ENCODE measurements around the gene PCBD1. TPM values are rescaled to one million over a fixed set of nuclear protein-coding genes. Genes with fewer than 3 reads are reported as not detected.

The PCBD1 gene
- total RNA-seq, 1 donor: 19.9 TPM

GRCh38 chr10:70935125-70935625 is 46.8 kb upstream of the PCBD1 start:
- no peaks in the 10 kb centered on the region for H3K4me1 ChIP-seq (ENCODE audit: insufficient read depth, low read length)
- no peak overlapping the region for H3K4me2 ChIP-seq (ENCODE audit: insufficient read depth, low read length)
- no peaks in the 10 kb centered on the region for H3K36me3 ChIP-seq (ENCODE audit: insufficient read depth, low read length)
- peak; percentile 9 for DNase-seq (ENCODE audit: insufficient read length, low spot score, missing footprints)
- H3K27me3 ChIP-seq (ENCODE audit: insufficient read depth, low read length): peaks cover 35% of the 10 kb centered on the region
- TF ChIP-seq CTCF (IDR thresholded peaks at IDR 0.05; ENCODE audit: extremely low read depth, low read depth, low read length): no peak
- no peak overlapping the region for H3K27ac ChIP-seq (ENCODE audit: low read depth, low read length)
- no peaks in the 10 kb centered on the region for H4K20me1 ChIP-seq (ENCODE audit: insufficient read depth, low read length)
- H2AFZ ChIP-seq (ENCODE audit: low read length): no peak overlapping the region
- no peaks in the 10 kb centered on the region for H3K79me2 ChIP-seq (ENCODE audit: insufficient read depth, low read length)
- no peaks in the 10 kb centered on the region for H3K9me3 ChIP-seq (ENCODE audit: low read depth, low read length)
- no peak overlapping the region for H3K4me3 ChIP-seq (ENCODE audit: insufficient read depth, low read length)

GRCh38 chr10:70934701-70935100 is 46.3 kb upstream of the PCBD1 start:
- no peaks in the 10 kb centered on the region for H4K20me1 ChIP-seq (ENCODE audit: insufficient read depth, low read length)
- H3K4me3 ChIP-seq (ENCODE audit: insufficient read depth, low read length): no peak overlapping the region
- H3K9me3 ChIP-seq (ENCODE audit: low read depth, low read length): no peaks in the 10 kb centered on the region
- H3K4me2 ChIP-seq (ENCODE audit: insufficient read depth, low read length): no peak overlapping the region
- H3K4me1 ChIP-seq (ENCODE audit: insufficient read depth, low read length): no peaks in the 10 kb centered on the region
- TF ChIP-seq CTCF (IDR thresholded peaks at IDR 0.05; ENCODE audit: extremely low read depth, low read depth, low read length): no peak
- peak; percentile 68 for DNase-seq (ENCODE audit: insufficient read length, low spot score, missing footprints)
- H3K36me3 ChIP-seq (ENCODE audit: insufficient read depth, low read length): no peaks in the 10 kb centered on the region
- H3K27me3 ChIP-seq (ENCODE audit: insufficient read depth, low read length): peaks cover 39% of the 10 kb centered on the region
- no peak overlapping the region for H2AFZ ChIP-seq (ENCODE audit: low read length)
- no peak overlapping the region for H3K27ac ChIP-seq (ENCODE audit: low read depth, low read length)
- H3K79me2 ChIP-seq (ENCODE audit: insufficient read depth, low read length): no peaks in the 10 kb centered on the region

GRCh38 chr10:70932392-70933196 is 44.2 kb upstream of the PCBD1 start:
- no peaks in the 10 kb centered on the region for H3K79me2 ChIP-seq (ENCODE audit: insufficient read depth, low read length)
- H3K4me1 ChIP-seq (ENCODE audit: insufficient read depth, low read length): peaks cover under 1% of the 10 kb centered on the region
- TF ChIP-seq CTCF (IDR thresholded peaks at IDR 0.05; ENCODE audit: extremely low read depth, low read depth, low read length): no peak
- H2AFZ ChIP-seq (ENCODE audit: low read length): no peak overlapping the region
- no peaks in the 10 kb centered on the region for H3K9me3 ChIP-seq (ENCODE audit: low read depth, low read length)
- H3K27me3 ChIP-seq (ENCODE audit: insufficient read depth, low read length): peaks cover 32% of the 10 kb centered on the region
- no peak overlapping the region for H3K4me3 ChIP-seq (ENCODE audit: insufficient read depth, low read length)
- no peak overlapping the region for H3K4me2 ChIP-seq (ENCODE audit: insufficient read depth, low read length)
- no peaks in the 10 kb centered on the region for H3K36me3 ChIP-seq (ENCODE audit: insufficient read depth, low read length)
- peak; percentile 50 for DNase-seq (ENCODE audit: insufficient read length, low spot score, missing footprints)
- H4K20me1 ChIP-seq (ENCODE audit: insufficient read depth, low read length): no peaks in the 10 kb centered on the region
- H3K27ac ChIP-seq (ENCODE audit: low read depth, low read length): no peak overlapping the region

DNA sequence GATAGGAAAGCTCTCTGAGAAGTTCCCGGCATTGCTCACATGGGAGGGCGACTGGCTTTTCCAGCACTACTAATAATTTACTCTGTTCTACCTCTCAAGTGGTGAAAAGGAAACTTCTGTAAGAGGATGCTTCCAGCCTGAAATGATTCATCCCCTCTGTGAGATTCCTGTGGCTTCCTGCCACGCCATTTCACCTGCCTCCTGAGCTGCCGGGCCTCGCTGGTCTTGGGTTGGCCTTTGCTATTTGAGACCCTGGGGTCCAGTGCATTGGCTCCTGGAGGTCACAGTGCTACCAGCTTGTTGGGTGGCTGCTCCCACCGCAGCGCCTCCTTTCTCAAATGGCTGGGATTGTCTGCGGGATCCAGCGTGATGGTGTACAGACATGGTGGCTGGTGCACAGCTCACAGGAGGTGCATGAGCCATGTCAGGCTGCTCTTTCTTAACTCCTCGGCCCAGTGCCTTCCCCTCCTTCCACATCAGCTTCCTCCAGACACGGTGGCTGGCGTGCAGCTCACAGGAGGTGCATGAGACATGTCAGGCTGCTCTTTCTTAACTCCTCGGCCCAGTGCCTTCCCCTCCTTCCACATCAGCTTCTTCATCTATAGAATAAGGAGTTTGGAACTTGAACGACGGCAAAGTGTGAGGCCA is 42.9 kb upstream of the PCBD1 start:
- peak; percentile 81 for DNase-seq (ENCODE audit: insufficient read length, low spot score, missing footprints)
- Histone ChIP-seq H2AFZ (ENCODE audit: low read length) (no peak overlapping the region), H3K4me3 (ENCODE audit: insufficient read depth, low read length) (no peak overlapping the region), H3K27ac (ENCODE audit: low read depth, low read length) (no peak overlapping the region), H3K4me2 (ENCODE audit: insufficient read depth, low read length) (no peak overlapping the region), H4K20me1 (ENCODE audit: insufficient read depth, low read length) (no peaks in the 10 kb centered on the region), H3K36me3 (ENCODE audit: insufficient read depth, low read length) (no peaks in the 10 kb centered on the region), H3K4me1 (ENCODE audit: insufficient read depth, low read length) (peaks cover 10% of the 10 kb centered on the region), H3K27me3 (ENCODE audit: insufficient read depth, low read length) (peaks cover 32% of the 10 kb centered on the region), H3K9me3 (ENCODE audit: low read depth, low read length) (no peaks in the 10 kb centered on the region), H3K79me2 (ENCODE audit: insufficient read depth, low read length) (no peaks in the 10 kb centered on the region)
- TF ChIP-seq CTCF (IDR thresholded peaks at IDR 0.05; ENCODE audit: extremely low read depth, low read depth, low read length): no peak

Measured in osteoblast (primary cell).